ENCODE data around the gene NHEJ1.

The NHEJ1 gene

DNA sequence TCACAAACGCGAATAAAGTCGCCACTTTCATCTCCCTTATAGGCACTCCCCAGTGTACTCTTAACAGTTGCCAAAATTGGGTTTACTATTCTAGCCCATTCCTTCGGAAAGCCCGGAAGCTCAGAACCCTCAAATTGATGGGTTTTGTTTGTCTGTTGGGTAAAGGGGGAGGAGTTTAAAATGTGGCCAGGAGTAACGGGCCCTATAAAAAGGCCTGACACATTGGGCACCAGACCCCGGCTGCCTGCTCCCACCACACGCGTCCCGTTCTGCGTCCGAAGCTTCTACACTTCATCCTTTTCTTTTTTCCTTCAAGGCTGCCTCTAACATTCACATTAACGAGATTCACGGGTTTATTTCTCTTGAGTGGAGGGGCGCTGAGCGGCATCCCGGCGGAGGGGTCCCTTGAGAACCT, 837 bp downstream of the NHEJ1 start:
- Mint-ChIP-seq H3K4me1 (peaks cover 28% of the 10 kb centered on the region), H3K27ac (peak overlapping the region; percentile 92), H3K9me3 (no peaks in the 10 kb centered on the region), H3K4me3 (peak overlapping the region; percentile 90), H3K27me3 (no peaks in the 10 kb centered on the region), H3K36me3 (peaks cover 34% of the 10 kb centered on the region)
- no peak for ATAC-seq

DNA sequence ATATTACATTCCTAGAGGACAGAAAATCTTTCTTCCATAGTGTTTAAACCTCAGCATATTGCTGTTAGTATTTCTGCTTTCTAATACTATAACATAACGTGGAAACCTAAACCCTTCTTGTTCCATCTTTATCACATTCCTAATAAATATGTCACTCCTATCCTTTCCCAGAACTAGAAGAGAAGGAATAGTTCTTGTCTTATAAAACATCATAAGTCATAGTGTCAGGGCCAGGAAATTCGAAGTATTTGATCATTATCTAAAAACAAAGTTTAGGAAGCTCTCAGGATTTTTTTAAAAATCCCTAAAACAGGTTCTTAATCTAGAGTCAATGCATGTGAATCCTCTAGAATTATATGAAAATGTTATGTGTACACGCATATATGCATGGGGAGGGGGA, 2.0 kb downstream of the NHEJ1 start:
- Mint-ChIP-seq H3K4me3 (no peak overlapping the region), H3K36me3 (peaks cover 29% of the 10 kb centered on the region), H3K27me3 (no peaks in the 10 kb centered on the region), H3K4me1 (peaks cover 28% of the 10 kb centered on the region), H3K9me3 (no peaks in the 10 kb centered on the region), H3K27ac (no peak overlapping the region)
- ATAC-seq, result no peak

DNA sequence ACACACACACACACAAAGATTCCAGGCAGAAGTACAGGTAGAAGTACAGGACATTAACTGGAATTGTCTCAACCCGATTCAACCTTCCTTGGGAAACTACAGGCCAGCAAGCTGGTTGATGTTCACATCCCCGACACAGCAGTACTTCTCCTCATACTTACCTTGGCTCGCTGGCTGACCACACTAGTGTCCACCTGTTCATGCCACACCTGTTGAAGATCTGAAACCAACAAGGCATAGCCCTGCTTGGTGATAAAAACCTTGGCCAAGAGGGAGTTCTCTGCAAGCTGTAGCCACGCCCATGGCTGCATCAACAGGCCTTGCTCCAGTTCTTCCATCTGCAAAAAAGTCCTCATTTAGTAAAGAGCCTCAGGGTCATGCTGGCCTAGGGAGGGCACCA, 2.6 kb downstream of the NHEJ1 start:
- no peak overlapping the region for H3K27ac Mint-ChIP-seq
- peaks cover 31% of the 10 kb centered on the region for H3K36me3 Mint-ChIP-seq
- ATAC-seq, result no peak
- no peaks in the 10 kb centered on the region for H3K9me3 Mint-ChIP-seq
- H3K4me3 Mint-ChIP-seq, result no peak overlapping the region
- H3K27me3 Mint-ChIP-seq, result no peaks in the 10 kb centered on the region
- peaks cover 28% of the 10 kb centered on the region for H3K4me1 Mint-ChIP-seq

GRCh38 chr2:219157396-219157795, 3.2 kb downstream of the NHEJ1 start:
- Mint-ChIP-seq H3K4me1 (peaks cover 28% of the 10 kb centered on the region), H3K4me3 (no peak overlapping the region), H3K27ac (no peak overlapping the region), H3K9me3 (no peaks in the 10 kb centered on the region), H3K36me3 (peaks cover 30% of the 10 kb centered on the region), H3K27me3 (no peaks in the 10 kb centered on the region)
- ATAC-seq, result no peak

- Mint-ChIP-seq H3K4me1 (peaks cover 12% of the 10 kb centered on the region), H3K36me3 (peaks cover 35% of the 10 kb centered on the region)
These were observed 5.5 kb downstream of the NHEJ1 start for GRCh38 chr2:219155054-219155644.

DNA sequence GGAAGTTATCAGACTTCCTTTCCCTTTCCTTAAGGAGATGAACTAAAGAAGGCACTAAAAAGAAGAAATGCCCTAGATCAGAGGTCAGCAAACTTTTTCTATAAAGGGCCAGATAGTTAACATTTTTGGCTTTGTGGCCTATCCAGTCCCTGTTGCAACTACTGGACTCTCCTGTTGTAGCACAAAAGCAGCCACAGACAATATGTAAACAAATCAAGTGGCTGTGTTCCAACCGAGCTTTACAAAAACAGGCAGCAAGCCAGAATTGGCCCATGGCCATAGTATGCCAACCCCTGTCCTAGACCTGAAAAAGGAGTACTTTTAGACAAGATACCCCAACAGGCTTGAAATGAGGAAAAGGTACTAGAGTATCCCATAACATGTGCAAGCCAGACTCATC, 10.9 kb downstream of the NHEJ1 start:
- no peak overlapping the region for H3K27ac Mint-ChIP-seq
- no peak for ATAC-seq
- H3K27me3 Mint-ChIP-seq, result no peaks in the 10 kb centered on the region
- peaks cover 50% of the 10 kb centered on the region for H3K36me3 Mint-ChIP-seq
- H3K4me1 Mint-ChIP-seq, result peaks cover 8% of the 10 kb centered on the region
- no peaks in the 10 kb centered on the region for H3K9me3 Mint-ChIP-seq
- H3K4me3 Mint-ChIP-seq, result no peak overlapping the region

More at GRCh38 chr2:219155054-219155644, 5.5 kb downstream of the NHEJ1 start:
- Mint-ChIP-seq H3K9me3 (no peaks in the 10 kb centered on the region), H3K27me3 (no peaks in the 10 kb centered on the region), H3K4me3 (no peak overlapping the region), H3K27ac (no peak overlapping the region)
- no peak for ATAC-seq

DNA sequence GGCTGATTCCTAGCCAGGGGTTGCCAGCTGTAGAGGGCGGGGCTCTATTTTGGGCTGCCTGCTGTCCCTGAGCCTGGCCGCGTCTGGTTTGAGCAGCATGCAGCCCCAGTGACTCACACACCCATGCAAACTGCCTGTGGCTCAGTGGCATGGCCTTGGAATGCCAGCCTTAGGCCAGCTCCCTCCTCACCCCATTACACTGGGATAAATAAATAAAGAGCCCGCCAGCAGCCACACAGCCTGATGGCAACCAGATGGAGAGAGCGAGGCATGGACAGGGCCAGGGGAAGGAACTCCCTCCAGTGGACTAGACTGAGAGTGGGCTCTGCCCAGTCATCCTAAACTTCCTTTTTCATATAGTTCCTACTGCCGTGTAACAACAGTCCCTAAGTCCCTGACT, 18.3 kb downstream of the NHEJ1 start:
- no peaks in the 10 kb centered on the region for H3K27me3 Mint-ChIP-seq
- H3K4me3 Mint-ChIP-seq, result no peak overlapping the region
- H3K4me1 Mint-ChIP-seq, result peaks cover 8% of the 10 kb centered on the region
- no peak for ATAC-seq
- H3K27ac Mint-ChIP-seq, result no peak overlapping the region
- H3K36me3 Mint-ChIP-seq, result peaks cover 79% of the 10 kb centered on the region
- no peaks in the 10 kb centered on the region for H3K9me3 Mint-ChIP-seq

DNA sequence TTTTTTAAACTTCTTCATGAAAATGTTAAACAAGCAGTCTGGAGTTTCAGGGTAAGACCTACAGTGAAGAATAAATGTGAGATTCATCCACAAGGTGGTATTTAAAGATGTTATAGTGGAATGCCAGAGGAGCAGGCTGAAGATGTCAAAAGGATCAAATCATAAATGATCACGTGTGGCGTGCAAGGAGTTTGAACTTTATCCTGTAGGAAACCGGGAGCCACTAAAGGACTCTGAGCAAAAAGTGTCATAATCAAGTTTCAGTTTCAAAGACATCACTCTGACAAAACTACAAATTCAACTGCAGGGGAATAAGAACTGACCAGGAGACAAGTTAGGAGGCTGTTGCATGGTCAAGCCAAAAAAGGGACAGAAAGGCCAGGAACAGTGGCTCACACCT, 19.9 kb downstream of the NHEJ1 start:
- Mint-ChIP-seq H3K4me1 (no peaks in the 10 kb centered on the region), H3K27me3 (no peaks in the 10 kb centered on the region), H3K4me3 (no peak overlapping the region), H3K36me3 (peaks cover 69% of the 10 kb centered on the region), H3K9me3 (no peaks in the 10 kb centered on the region), H3K27ac (no peak overlapping the region)
- ATAC-seq, result no peak

DNA sequence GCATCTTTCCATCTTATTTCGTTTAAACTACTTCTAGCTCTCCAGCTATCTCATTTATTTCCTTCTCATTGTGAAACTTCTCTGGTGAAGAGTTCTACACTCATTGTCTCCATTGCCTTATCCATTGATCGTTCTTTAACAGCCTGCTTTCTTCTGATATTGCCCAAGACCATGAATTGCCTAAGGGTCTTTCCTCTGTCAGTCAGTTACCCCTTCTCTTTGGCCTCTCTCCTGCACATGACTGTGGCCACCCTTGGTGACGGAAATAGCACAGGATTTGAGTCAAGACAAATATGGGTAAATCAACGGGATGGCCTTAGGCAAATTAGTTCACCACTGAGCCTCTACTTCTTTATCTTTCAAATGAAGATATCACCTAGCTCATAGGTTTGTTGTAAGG, 26.6 kb downstream of the NHEJ1 start:
- no peaks in the 10 kb centered on the region for H3K9me3 Mint-ChIP-seq
- no peak overlapping the region for H3K27ac Mint-ChIP-seq
- peaks cover 41% of the 10 kb centered on the region for H3K36me3 Mint-ChIP-seq
- H3K4me1 Mint-ChIP-seq, result no peaks in the 10 kb centered on the region
- H3K4me3 Mint-ChIP-seq, result no peak overlapping the region
- no peaks in the 10 kb centered on the region for H3K27me3 Mint-ChIP-seq
- ATAC-seq, result no peak

- no peak for ATAC-seq
- no peak overlapping the region for H3K27ac Mint-ChIP-seq
- no peaks in the 10 kb centered on the region for H3K9me3 Mint-ChIP-seq
- H3K36me3 Mint-ChIP-seq, result peaks cover 39% of the 10 kb centered on the region
- no peaks in the 10 kb centered on the region for H3K27me3 Mint-ChIP-seq
- no peaks in the 10 kb centered on the region for H3K4me1 Mint-ChIP-seq
- H3K4me3 Mint-ChIP-seq, result no peak overlapping the region
These were observed 28.9 kb downstream of the NHEJ1 start for GRCh38 chr2:219131744-219132143.

DNA sequence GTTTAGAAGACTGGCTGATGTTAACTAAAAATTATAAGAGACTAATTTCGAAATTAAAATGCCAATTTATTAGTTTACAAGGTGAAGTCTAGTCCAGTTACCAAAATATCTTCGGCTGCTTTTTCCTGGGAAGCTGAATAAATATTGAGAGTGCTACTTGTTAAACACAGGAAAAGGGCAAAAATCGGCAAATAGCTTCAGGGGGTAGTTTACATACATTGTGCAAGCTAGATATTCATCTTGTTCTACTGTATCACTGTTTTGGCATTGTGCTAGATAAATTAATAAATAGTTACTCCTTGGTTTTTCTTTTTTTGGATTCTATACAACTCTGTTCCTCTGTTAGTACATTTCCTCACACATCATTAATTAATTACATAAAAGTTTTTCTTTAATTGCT, 29.3 kb downstream of the NHEJ1 start:
- H3K4me3 Mint-ChIP-seq, result no peak overlapping the region
- H3K9me3 Mint-ChIP-seq, result no peaks in the 10 kb centered on the region
- H3K27ac Mint-ChIP-seq, result no peak overlapping the region
- ATAC-seq, result no peak
- H3K36me3 Mint-ChIP-seq, result peaks cover 43% of the 10 kb centered on the region
- H3K27me3 Mint-ChIP-seq, result no peaks in the 10 kb centered on the region
- no peaks in the 10 kb centered on the region for H3K4me1 Mint-ChIP-seq

GRCh38 chr2:219129589-219129988, 31.0 kb downstream of the NHEJ1 start:
- no peak for ATAC-seq
- Mint-ChIP-seq H3K36me3 (peaks cover 57% of the 10 kb centered on the region), H3K27me3 (no peaks in the 10 kb centered on the region), H3K4me3 (no peak overlapping the region), H3K27ac (no peak overlapping the region), H3K4me1 (peaks cover 10% of the 10 kb centered on the region), H3K9me3 (no peaks in the 10 kb centered on the region)

- no peak overlapping the region for H3K4me3 Mint-ChIP-seq
- peaks cover 17% of the 10 kb centered on the region for H3K4me1 Mint-ChIP-seq
- H3K36me3 Mint-ChIP-seq, result peaks cover 57% of the 10 kb centered on the region
- no peak for ATAC-seq
- no peaks in the 10 kb centered on the region for H3K9me3 Mint-ChIP-seq
- no peak overlapping the region for H3K27ac Mint-ChIP-seq
- no peaks in the 10 kb centered on the region for H3K27me3 Mint-ChIP-seq
These were observed 32.2 kb downstream of the NHEJ1 start for GRCh38 chr2:219128396-219128795.

GRCh38 chr2:219127037-219127635, 33.5 kb downstream of the NHEJ1 start:
- H3K27me3 Mint-ChIP-seq, result no peaks in the 10 kb centered on the region
- no peaks in the 10 kb centered on the region for H3K9me3 Mint-ChIP-seq
- no peak overlapping the region for H3K4me3 Mint-ChIP-seq
- ATAC-seq, result no peak
- H3K4me1 Mint-ChIP-seq, result peaks cover 17% of the 10 kb centered on the region
- H3K27ac Mint-ChIP-seq, result peak overlapping the region; percentile 2
- H3K36me3 Mint-ChIP-seq, result peaks cover 53% of the 10 kb centered on the region

- no peak overlapping the region for H3K4me3 Mint-ChIP-seq
- peaks cover 53% of the 10 kb centered on the region for H3K36me3 Mint-ChIP-seq
- no peak overlapping the region for H3K27ac Mint-ChIP-seq
- H3K4me1 Mint-ChIP-seq, result peaks cover 17% of the 10 kb centered on the region
- ATAC-seq, result no peak
- no peaks in the 10 kb centered on the region for H3K9me3 Mint-ChIP-seq
- H3K27me3 Mint-ChIP-seq, result no peaks in the 10 kb centered on the region
These were observed 34.1 kb downstream of the NHEJ1 start for GRCh38 chr2:219126555-219126954.

DNA sequence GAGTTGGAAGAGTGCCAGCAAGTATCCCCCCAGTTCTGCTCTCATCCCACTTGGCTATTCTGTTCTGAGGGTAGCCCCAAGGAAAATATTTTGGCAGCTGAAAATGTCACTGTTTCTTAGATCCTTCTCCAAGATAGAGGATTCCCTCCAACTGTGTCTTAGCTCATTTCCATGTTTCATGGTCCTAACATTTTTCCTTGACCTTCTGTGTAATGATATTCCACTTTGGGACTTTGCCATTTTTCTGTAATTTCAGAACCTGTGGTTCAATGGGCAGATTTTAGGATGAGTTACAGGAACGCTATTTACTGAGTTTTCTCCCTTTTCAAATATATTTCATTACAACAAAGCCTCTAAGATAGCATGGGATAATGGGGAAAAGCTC, 34.7 kb downstream of the NHEJ1 start:
- Mint-ChIP-seq H3K27me3 (no peaks in the 10 kb centered on the region), H3K36me3 (peaks cover 53% of the 10 kb centered on the region), H3K27ac (no peak overlapping the region), H3K4me3 (no peak overlapping the region), H3K9me3 (no peaks in the 10 kb centered on the region), H3K4me1 (peaks cover 17% of the 10 kb centered on the region)
- no peak for ATAC-seq
